Measurements from ENCODE around the gene PSME3.
"Not testable (repeated sequence)": the region's sequence is repeated elsewhere in the genome, so short reads cannot be mapped to it uniquely, and the experiment has no call there.

PSME3 gene

DNA sequence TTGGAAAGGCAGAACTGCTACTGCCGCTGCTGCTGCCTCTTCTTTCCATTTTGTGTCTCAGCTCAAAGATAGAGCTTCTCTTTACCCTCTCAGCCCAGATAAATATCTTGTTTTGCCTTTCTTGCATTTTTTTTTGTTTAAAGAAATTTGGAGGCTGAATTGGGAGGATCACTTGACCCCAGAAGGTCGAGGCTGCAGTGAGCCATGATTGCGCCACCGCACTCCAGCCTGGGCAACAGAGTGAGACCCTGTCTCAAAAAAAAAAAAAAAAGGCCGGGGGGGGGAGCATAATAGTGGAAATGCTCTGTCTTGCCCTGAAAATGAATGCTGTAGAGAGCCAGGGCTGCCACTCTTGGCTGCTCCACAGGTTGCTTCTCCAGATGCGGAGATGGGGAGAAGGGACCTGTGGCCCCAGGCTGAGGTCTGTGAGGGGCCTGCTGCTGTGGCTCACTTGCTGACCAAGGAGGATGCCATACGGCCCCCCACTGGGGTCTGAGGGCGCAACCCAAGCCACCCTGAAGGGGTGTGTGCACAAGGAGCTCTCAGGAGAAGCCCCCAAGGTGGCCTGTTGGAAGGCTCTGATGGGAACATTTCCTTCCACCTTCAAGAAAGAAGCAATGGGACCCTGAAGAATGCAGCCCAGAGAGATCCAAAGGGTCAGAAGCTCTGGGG lies 45.9 kb downstream of the PSME3 start:
- no peak for DNase-seq

GRCh38 chr17:42879596-42879985 lies 46.4 kb downstream of the PSME3 start:
- DNase-seq = no peak

- no peak for DNase-seq
These were observed 47.6 kb downstream of the PSME3 start for GRCh38 chr17:42880776-42881310.

GRCh38 chr17:42881706-42882105 lies 48.5 kb downstream of the PSME3 start:
- DNase-seq = not testable (repeated sequence)

GRCh38 chr17:42882166-42882565 lies 49.0 kb downstream of the PSME3 start:
- DNase-seq = no peak

DNA sequence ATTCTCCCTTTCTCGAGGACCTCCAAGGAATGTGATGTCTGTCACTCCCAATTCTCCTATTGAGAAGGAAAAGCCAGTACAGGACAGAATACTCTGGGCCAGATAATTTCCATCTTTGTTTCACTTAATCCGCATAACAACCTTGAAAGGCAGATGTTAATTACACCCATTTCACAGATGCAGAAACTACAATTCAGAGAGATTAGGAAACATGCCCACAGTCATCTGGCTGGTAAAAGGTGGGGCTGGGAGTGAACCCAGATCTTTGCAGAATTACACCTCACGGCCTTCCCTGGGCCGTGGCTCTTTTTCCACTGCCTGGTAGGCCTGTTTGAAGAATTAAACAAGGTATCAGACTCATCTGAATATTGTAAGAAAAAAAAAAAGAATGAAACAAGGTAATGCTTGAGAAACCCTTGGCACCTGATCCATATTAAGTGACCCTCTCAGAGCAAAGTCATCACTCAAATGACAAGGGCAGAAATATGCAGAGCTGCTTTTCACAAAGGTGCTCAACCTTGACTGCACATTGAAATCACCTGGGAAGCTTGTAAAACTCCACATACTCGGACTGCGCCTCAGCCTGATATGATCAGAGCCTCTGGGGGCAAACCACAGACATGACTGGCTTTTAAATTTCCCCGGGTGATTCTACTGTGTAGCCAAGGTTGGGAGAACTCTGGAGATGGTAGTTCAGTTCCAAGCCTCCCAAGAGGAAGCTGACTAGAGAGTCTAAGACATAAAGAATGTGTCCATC lies 50.8 kb downstream of the PSME3 start:
- DNase-seq = no peak

DNA sequence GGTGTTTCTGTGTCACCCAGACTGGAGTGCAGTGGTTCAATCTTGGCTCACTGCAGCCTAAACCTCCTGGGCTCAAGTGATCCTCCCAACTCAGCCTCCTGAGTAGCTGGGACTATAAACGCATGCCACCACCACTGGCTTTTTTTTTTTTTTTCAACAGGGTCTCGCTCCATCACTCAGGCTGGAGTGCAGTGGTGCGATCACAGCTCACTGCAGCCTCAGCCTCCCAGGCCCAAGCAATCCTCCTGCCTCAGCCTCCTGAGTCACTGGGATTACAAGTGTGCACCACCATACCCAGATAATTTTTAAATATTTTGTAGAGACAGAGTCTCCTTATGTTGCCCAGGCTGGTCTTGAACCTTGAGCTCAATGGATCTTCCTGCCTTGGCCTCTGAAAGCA lies 52.6 kb downstream of the PSME3 start:
- not testable (repeated sequence) for DNase-seq

- DNase-seq = no peak
These were observed 53.3 kb downstream of the PSME3 start for GRCh38 chr17:42886283-42887176.

DNA sequence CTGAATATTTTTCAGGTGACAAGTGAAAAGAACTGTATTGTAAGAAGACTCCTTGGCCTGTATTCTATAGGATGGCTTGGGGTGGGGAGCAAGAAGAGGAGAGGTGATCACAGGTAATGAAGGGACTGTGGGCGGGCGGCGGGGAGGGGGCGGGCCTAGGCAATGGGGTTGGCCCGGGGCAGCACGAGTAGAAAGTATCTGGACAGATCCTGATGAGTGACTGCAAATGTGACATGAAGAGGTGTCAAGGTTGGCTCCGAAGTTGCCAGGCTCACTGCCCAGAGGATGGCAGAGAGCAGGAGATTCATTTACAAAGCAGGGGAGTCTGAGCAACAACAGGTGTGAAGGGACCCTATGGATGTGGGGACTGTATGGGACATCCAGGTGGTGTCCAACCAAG lies 56.6 kb downstream of the PSME3 start:
- no peak for DNase-seq

- DNase-seq = no peak
These were observed 58.4 kb downstream of the PSME3 start for GRCh38 chr17:42891539-42892152.

DNA sequence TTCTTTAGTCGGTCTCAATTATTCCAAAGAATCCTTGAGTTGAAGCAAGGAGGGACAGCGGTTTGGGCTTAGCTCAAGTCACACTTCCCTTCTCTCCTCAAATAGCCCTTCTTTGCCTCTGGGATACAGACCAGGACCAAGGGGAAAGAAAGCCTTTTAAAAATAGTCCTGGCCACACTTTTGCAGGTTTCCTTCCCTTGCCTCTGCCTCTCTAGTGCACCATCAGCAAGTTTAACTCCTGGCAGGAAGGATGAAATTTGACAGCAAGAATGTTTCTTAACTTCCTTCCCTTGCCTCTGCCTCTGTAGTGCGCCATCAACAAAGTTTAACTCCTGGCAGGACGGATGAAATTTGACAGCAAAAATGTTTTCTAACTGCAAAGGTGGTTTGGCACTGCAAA lies 60.2 kb downstream of the PSME3 start:
- DNase-seq = no peak
